Mucosa of stomach (tissue), 1 donor: ENCODE measurements around the gene NMT1.

ENCODE experiments used
- H3K27me3 ChIP-seq: one replicate; pipeline ENCODE4 v1.7.0; 2013; ENCODE audit warnings: mild to moderate bottlenecking, low read length; ENCODE audit not compliant: control insufficient read depth, insufficient read depth
- H3K36me3 ChIP-seq: one replicate; pipeline ENCODE4 v1.7.0; 2013; ENCODE audit warnings: low read length; ENCODE audit not compliant: control insufficient read depth, insufficient read depth
- H3K4me1 ChIP-seq: one replicate; pipeline ENCODE4 v1.7.0; 2013; ENCODE audit warnings: mild to moderate bottlenecking, low read length; ENCODE audit not compliant: control insufficient read depth, insufficient read depth
- H3K4me3 ChIP-seq: one replicate; pipeline ENCODE4 v1.7.0; 2013; ENCODE audit warnings: low read length
- H3K9ac ChIP-seq: one replicate; pipeline ENCODE4 v1.7.0; 2013; ENCODE audit warnings: mild to moderate bottlenecking, low read length, moderate library complexity
- H3K9me3 ChIP-seq: one replicate; pipeline ENCODE4 v1.7.0; 2013; ENCODE audit warnings: mild to moderate bottlenecking, low read length, moderate library complexity; ENCODE audit not compliant: control insufficient read depth
- donor health status: Pancreatic carcinoma.

Gene NMT1

DNA sequence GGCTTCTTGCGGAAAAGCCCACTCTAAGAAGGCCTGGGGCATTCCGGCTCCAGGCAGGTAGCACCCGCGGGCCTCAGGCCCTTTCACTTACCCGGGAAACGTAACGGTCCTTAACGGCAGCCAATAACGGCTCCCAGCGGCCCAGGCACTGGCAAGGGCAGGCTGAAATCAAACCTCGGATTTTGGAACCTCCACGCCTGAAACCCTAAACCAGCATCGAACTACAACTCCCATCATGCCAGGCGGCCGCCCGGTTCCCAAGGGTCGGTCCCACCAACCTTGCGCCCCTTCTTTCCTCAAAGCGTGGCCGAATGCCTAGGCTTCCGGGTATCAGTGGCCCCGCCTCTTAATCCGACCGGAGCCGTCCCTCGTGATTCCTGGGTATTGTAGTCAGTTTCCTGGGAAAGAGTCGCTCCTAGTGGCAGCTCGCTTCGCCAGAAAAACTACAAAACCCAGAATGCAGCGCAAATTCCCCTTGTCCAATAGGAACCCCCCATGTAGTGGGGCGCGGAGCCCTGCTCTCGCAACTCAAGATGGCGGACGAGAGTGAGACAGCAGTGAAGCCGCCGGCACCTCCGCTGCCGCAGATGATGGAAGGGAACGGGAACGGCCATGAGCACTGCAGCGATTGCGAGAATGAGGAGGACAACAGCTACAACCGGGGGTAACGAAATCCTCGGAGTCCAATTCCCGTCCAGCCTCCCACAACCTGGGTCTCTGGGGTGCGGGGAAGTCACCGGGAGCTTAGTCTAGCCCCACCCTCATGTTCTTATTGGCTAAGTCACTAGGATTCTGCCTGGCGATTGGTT, at the start of gene NMT1:
Gene NMT1 (plus strand): TSS at position 521 of the 809 bp plus-strand sequence. CDS start 13 bp downstream, at position 534.
- H3K9me3 ChIP-seq, result no peaks in the 10 kb centered on the region
- no peaks in the 10 kb centered on the region for H3K27me3 ChIP-seq
- peak within 1 kb of the TSS; percentile 94 for H3K4me3 ChIP-seq
- peaks cover 9% of the 10 kb centered on the region for H3K4me1 ChIP-seq
- no peaks in the 10 kb centered on the region for H3K36me3 ChIP-seq
- peak within 1 kb of the TSS; percentile 87 for H3K9ac ChIP-seq

DNA sequence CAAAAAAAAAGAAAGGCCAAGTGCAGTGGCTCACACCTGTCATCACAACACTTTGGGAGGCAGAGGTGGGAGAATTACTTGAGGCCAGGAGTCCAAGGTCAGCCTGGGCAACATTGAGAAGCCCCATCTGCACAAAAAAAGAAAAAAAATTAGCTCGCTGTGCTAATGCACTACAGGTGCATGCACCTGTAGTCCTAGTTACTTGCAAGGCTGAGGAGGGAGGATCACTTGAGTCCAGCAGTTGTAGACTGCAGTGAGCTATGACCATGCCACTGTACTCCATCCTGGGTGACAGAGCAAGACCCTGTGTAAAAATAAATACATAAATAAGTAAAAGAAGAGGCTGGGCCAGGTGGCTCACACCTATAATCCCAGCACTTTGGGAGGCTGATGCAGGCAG, 49.4 kb upstream of the NMT1 start:
- Histone ChIP-seq H3K9ac (no peak overlapping the region), H3K4me3 (no peak overlapping the region), H3K27me3 (peaks cover 4% of the 10 kb centered on the region), H3K9me3 (no peaks in the 10 kb centered on the region), H3K36me3 (no peaks in the 10 kb centered on the region), H3K4me1 (peaks cover 6% of the 10 kb centered on the region)

DNA sequence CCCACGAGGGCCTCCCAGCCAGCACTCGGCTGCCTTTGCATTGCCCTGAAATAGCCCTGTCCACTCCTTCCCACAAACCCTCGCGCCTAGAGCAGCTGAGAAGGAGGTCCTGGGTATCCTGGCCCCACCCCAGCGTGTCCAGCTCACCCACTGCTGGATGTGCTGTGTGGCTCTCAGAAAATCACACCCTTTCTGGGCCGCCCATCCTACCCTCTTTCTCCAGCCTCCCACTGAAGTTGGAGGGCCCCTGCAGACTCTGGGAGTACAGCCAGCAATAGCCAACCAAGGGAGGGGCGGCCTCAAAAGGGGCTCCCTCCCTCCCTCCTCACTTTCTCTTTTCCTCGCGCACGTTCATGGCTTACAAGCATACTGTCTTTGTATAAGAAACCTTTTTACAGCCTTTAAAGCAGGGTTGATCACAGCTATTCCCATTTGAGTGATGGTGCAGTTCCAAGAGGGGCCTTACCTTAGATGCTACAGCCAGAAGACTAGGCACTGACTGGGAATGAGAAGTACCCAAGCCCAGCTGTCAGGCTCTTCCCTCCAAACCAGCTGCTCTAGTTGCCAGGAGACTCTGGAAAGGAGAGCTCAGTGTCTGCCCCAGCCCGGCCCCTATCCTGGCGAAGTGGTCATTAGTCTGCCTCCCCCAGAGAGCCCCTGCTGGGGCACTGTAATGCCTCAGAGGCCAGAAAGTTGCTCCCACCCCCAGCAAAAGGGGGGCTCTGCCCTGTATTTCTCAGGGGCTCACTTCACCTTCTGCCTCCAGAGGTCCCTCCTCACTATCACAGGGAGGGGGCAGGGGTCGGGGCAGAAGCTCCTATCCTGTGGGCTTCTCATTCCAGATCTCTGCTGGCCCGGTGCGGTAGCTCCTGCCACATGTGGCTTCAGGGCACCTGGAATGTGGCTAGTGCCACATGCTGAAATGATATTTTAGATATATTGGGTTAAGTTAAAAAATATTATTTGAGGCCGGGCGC, 47.8 kb upstream of the NMT1 start:
- Histone ChIP-seq H3K36me3 (no peaks in the 10 kb centered on the region), H3K9ac (no peak overlapping the region), H3K27me3 (peaks cover 11% of the 10 kb centered on the region), H3K4me3 (no peak overlapping the region), H3K4me1 (peaks cover 7% of the 10 kb centered on the region), H3K9me3 (no peaks in the 10 kb centered on the region)

GRCh38 chr17:45016237-45016636, 44.9 kb upstream of the NMT1 start:
- Histone ChIP-seq H3K4me3 (no peak overlapping the region), H3K36me3 (no peaks in the 10 kb centered on the region), H3K4me1 (peaks cover 31% of the 10 kb centered on the region), H3K27me3 (peaks cover 39% of the 10 kb centered on the region), H3K9ac (no peak overlapping the region), H3K9me3 (no peaks in the 10 kb centered on the region)

DNA sequence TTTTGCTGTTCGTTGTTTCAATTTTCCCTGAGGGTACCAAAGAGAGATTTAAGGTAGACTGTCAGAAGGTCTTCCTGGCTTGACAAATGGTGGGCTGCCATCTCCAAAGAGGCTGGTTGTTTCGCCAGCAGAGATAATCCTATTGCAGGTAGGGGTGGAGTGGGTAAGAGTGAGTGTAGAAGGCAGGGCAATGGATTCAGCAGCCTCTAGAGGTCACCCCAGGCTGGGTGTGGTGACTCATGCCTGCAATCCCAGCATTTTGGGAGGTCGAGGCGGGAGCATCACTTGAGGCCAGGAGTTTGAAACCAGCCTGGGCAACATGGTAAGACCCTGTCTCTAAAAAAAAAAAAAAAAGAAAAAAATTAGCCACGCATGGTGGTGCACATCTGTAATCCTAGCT, 44.3 kb upstream of the NMT1 start:
- Histone ChIP-seq H3K9ac (no peak overlapping the region), H3K27me3 (peaks cover 44% of the 10 kb centered on the region), H3K4me3 (no peak overlapping the region), H3K4me1 (peaks cover 37% of the 10 kb centered on the region), H3K9me3 (no peaks in the 10 kb centered on the region), H3K36me3 (no peaks in the 10 kb centered on the region)

DNA sequence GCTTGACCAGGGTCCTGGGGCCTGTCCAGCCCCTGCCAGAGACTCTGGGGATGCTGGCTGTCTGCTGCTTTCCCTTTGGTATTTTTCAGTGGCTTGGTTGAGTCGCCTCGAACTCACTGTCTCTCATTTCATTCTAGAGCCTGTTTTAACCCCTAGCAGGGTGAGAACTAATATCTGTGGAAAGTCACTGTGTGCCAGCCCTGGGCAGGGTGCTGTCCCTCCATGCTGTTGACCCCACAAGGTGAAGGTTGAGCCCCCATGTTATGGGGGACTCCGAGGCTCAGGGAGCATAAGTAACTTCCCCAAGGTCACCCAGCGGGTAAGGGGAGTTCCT, 42.6 kb upstream of the NMT1 start:
- peak overlapping the region; percentile 48 for H3K9ac ChIP-seq
- H3K4me1 ChIP-seq, result peaks cover 43% of the 10 kb centered on the region
- H3K27me3 ChIP-seq, result peaks cover 45% of the 10 kb centered on the region
- no peaks in the 10 kb centered on the region for H3K36me3 ChIP-seq
- no peak overlapping the region for H3K4me3 ChIP-seq
- no peaks in the 10 kb centered on the region for H3K9me3 ChIP-seq

GRCh38 chr17:45018848-45019711, 42.0 kb upstream of the NMT1 start:
- no peak overlapping the region for H3K4me3 ChIP-seq
- H3K27me3 ChIP-seq, result peaks cover 45% of the 10 kb centered on the region
- peak overlapping the region; percentile 48 for H3K9ac ChIP-seq
- no peaks in the 10 kb centered on the region for H3K36me3 ChIP-seq
- H3K9me3 ChIP-seq, result no peaks in the 10 kb centered on the region
- H3K4me1 ChIP-seq, result peaks cover 43% of the 10 kb centered on the region

DNA sequence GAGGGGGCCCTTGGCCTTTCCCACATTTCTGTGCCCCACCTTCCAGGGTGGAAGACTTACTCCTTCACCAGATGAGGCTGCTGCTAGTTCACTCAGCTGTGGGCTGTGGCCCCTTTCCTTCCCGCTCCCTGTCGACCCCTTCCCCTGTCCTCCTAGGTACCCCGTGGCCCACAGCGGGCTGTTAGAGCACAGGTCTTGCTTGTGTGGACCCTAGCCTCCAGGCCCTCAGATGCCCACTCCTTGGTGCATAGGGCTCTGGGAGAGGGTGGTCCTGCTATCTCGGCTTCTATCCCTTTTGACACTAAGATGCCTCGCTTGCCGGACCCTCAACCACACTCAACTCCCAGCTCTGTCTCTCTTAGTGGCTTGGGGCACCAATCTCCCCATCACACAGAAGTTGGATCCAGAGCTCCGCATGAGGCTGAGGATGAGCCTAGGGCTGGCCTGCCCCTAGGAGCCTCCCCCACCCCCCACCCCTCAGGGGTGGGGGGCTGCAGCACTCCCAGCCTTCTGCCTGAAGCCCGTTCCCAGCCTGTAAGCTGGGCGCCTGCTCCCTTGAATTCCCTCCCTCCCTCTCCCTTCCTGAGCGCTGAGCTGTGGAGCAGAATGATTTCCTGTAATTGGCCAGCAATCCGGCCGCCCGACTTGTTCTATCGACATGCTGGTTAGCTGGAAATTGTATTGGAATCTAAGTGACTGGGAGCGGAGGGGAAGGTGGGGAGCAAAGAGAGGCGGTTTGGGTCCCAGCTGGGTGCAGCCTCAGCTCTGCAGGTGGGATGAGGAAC, 40.6 kb upstream of the NMT1 start:
- Histone ChIP-seq H3K9ac (no peak overlapping the region), H3K9me3 (no peaks in the 10 kb centered on the region), H3K36me3 (no peaks in the 10 kb centered on the region), H3K4me3 (no peak overlapping the region), H3K4me1 (peaks cover 43% of the 10 kb centered on the region), H3K27me3 (peaks cover 45% of the 10 kb centered on the region)

- Histone ChIP-seq H3K27me3 (peaks cover 41% of the 10 kb centered on the region), H3K9ac (peak overlapping the region; percentile 38), H3K4me1 (peaks cover 37% of the 10 kb centered on the region), H3K36me3 (no peaks in the 10 kb centered on the region), H3K4me3 (no peak overlapping the region), H3K9me3 (no peaks in the 10 kb centered on the region)
Observed at GRCh38 chr17:45021607-45022287, 39.4 kb upstream of the NMT1 start.

GRCh38 chr17:45022288-45022648, 38.8 kb upstream of the NMT1 start:
- Histone ChIP-seq H3K27me3 (peaks cover 41% of the 10 kb centered on the region), H3K9ac (peak overlapping the region; percentile 38), H3K4me1 (peaks cover 37% of the 10 kb centered on the region), H3K9me3 (no peaks in the 10 kb centered on the region), H3K36me3 (no peaks in the 10 kb centered on the region), H3K4me3 (no peak overlapping the region)
